ENCODE results near the gene NPTX1. TPM values are rescaled to one million over a fixed set of nuclear protein-coding genes. Genes with fewer than 3 reads are reported as not detected.
A peak's percentile ranks its signal among the peaks of the same experiment; 100 is the strongest.

Gene NPTX1
- polyA plus RNA-seq, 1 donor from 2014 or later = 0.56 TPM

DNA sequence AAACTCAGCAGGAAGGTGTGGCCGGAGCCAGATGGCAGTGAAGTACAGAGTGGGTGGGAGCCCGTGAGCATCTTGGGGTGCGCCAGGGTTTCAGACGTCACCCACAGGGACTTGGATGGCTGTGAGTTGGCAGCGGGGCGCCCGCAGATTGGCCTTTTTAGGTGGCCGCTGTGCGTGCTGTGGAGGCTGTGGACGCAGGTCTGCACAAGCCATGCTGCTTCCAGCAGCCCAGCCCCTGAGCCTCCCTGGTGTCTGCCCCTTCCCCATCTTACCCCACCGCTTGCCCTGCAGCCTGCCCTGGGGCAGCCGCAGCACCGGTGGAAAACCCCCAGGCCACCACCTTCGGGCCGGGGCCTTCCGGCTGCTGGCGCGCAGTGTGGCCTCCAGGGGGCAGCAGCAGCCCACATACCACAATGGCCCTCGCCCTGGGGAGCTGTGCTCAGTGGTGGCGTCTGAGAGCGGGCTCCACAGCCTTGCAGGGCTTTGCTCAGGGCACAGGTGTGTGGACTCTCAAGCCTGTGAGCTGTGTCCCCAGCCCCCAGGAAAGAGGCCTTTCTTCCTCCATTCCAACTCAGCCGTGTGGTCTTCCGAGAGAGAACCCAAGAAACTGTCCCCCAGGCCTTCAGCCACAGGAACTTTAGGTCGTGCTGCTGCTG lies 49.6 kb downstream of the NPTX1 start:
- Histone ChIP-seq H3K4me3 (ENCODE audit: low read length) (no peak overlapping the region), H3K9ac (ENCODE audit: low read length) (no peak overlapping the region), H3K27ac (ENCODE audit: low read length) (no peak overlapping the region), H3K36me3 (ENCODE audit: insufficient read depth, low read length) (no peaks in the 10 kb centered on the region), H3K79me2 (replicated peaks; ENCODE audit: insufficient read depth, low read length) (no peaks in the 10 kb centered on the region), H3F3A (ENCODE audit: insufficient read depth, low read length, poor library complexity, severe bottlenecking) (no peaks in the 10 kb centered on the region), H3K9me3 (ENCODE audit: low read length) (no peaks in the 10 kb centered on the region), H3K27me3 (ENCODE audit: insufficient read depth, low read depth, low read length) (no peaks in the 10 kb centered on the region), H3K4me2 (ENCODE audit: low read length) (no peak overlapping the region), H2AFZ (ENCODE audit: low read depth, low read length) (no peak overlapping the region), H4K20me1 (ENCODE audit: insufficient read depth) (no peaks in the 10 kb centered on the region), H3K9me2 (ENCODE audit: insufficient read depth, low read length) (no peaks in the 10 kb centered on the region)
- TF ChIP-seq EP300 (conservative IDR thresholded peaks at IDR 0.05; ENCODE audit: poor library complexity, severe bottlenecking) (no peak), SMC3 (conservative IDR thresholded peaks at IDR 0.05; ENCODE audit: poor library complexity) (peak; percentile 100), RAD21 (conservative IDR thresholded peaks at IDR 0.05) (peak; percentile 100), MXI1 (conservative IDR thresholded peaks at IDR 0.05; ENCODE audit: poor library complexity, severe bottlenecking) (no peak), EZH2 (IDR thresholded peaks at IDR 0.05; ENCODE audit: borderline replicate concordance, insufficient read depth, low read length, poor library complexity, severe bottlenecking) (no peak), REST (IDR thresholded peaks at IDR 0.05; ENCODE audit: borderline replicate concordance) (no peak), TAF1 (IDR thresholded peaks at IDR 0.05; ENCODE audit: low read depth) (no peak), POLR2AphosphoS5 (IDR thresholded peaks at IDR 0.05) (no peak)
- TF ChIP-seq, protein P1, sequence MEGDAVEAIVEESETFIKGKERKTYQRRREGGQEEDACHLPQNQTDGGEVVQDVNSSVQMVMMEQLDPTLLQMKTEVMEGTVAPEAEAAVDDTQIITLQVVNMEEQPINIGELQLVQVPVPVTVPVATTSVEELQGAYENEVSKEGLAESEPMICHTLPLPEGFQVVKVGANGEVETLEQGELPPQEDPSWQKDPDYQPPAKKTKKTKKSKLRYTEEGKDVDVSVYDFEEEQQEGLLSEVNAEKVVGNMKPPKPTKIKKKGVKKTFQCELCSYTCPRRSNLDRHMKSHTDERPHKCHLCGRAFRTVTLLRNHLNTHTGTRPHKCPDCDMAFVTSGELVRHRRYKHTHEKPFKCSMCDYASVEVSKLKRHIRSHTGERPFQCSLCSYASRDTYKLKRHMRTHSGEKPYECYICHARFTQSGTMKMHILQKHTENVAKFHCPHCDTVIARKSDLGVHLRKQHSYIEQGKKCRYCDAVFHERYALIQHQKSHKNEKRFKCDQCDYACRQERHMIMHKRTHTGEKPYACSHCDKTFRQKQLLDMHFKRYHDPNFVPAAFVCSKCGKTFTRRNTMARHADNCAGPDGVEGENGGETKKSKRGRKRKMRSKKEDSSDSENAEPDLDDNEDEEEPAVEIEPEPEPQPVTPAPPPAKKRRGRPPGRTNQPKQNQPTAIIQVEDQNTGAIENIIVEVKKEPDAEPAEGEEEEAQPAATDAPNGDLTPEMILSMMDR (IDR thresholded peaks at IDR 0.05; ENCODE audit: poor library complexity, severe bottlenecking) = peak; percentile 99

- Histone ChIP-seq H3K9me3 (ENCODE audit: low read length) (no peaks in the 10 kb centered on the region), H3K9me2 (ENCODE audit: insufficient read depth, low read length) (no peaks in the 10 kb centered on the region), H3K4me3 (ENCODE audit: low read length) (no peak overlapping the region), H3K9ac (ENCODE audit: low read length) (no peak overlapping the region), H3K4me2 (ENCODE audit: low read length) (no peak overlapping the region), H3K79me2 (replicated peaks; ENCODE audit: insufficient read depth, low read length) (no peaks in the 10 kb centered on the region), H3F3A (ENCODE audit: insufficient read depth, low read length, poor library complexity, severe bottlenecking) (no peaks in the 10 kb centered on the region), H3K27ac (ENCODE audit: low read length) (no peak overlapping the region), H3K36me3 (ENCODE audit: insufficient read depth, low read length) (no peaks in the 10 kb centered on the region), H3K27me3 (ENCODE audit: insufficient read depth, low read depth, low read length) (no peaks in the 10 kb centered on the region), H2AFZ (ENCODE audit: low read depth, low read length) (no peak overlapping the region), H4K20me1 (ENCODE audit: insufficient read depth) (no peaks in the 10 kb centered on the region)
- TF ChIP-seq, protein P1 (IDR thresholded peaks at IDR 0.05; ENCODE audit: poor library complexity, severe bottlenecking) = no peak
- TF ChIP-seq TAF1 (IDR thresholded peaks at IDR 0.05; ENCODE audit: low read depth) (no peak), SMC3 (conservative IDR thresholded peaks at IDR 0.05; ENCODE audit: poor library complexity) (no peak), EZH2 (IDR thresholded peaks at IDR 0.05; ENCODE audit: borderline replicate concordance, insufficient read depth, low read length, poor library complexity, severe bottlenecking) (no peak), MXI1 (conservative IDR thresholded peaks at IDR 0.05; ENCODE audit: poor library complexity, severe bottlenecking) (no peak), EP300 (conservative IDR thresholded peaks at IDR 0.05; ENCODE audit: poor library complexity, severe bottlenecking) (no peak), POLR2AphosphoS5 (IDR thresholded peaks at IDR 0.05) (no peak), REST (IDR thresholded peaks at IDR 0.05; ENCODE audit: borderline replicate concordance) (no peak), RAD21 (conservative IDR thresholded peaks at IDR 0.05) (no peak)
These were observed 50.5 kb downstream of the NPTX1 start for GRCh38 chr17:80425835-80426426.

All from neural cell (in vitro differentiated cells).